ENCODE results near the gene FAM98B.

The FAM98B gene

DNA sequence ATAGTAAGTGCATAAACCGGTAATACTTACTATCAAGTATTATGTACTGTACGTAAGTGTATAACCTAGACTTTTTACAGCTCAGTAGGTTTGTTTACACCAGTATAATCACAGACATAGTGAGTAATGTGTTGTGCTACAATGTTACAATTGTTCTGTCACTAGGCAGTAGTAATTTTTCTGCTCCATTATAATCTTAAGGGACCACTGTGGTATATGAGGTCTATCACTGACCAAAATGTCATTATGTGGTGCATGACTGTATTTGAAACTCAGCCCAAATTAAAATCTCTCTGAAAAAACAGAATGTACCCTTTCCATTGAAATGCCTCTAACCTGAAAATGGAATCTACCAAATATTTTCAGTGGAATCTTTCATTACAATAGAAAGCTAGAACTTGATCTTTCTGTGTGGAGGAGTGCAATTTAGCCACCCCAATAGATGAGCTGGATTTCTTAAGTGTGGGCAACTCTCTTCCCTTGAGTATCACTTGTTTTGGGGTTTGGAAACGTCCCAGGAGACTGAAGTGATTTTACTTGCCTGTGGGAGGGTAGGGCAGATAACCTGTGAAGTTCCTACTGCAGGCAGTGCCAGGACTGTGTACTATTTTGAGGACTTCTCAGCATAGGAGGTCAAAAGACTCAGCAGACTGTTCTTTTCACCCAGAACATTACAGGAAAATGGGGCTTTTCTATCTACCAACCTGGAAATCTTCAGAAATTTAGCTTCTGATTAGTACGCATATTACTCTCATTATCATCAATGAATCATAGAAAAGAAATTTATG, 50.9 kb downstream of the FAM98B start:
- DNase-seq (ENCODE audit: low read depth in 1 of 2, low spot score in 1 of 2): no peak

- DNase-seq (ENCODE audit: low read depth in 1 of 2, low spot score in 1 of 2): no peak
These were observed 53.1 kb downstream of the FAM98B start for GRCh38 chr15:38506997-38507396.

- DNase-seq (ENCODE audit: low read depth in 1 of 2, low spot score in 1 of 2): no peak
These were observed 53.6 kb downstream of the FAM98B start for GRCh38 chr15:38507570-38507969.

DNA sequence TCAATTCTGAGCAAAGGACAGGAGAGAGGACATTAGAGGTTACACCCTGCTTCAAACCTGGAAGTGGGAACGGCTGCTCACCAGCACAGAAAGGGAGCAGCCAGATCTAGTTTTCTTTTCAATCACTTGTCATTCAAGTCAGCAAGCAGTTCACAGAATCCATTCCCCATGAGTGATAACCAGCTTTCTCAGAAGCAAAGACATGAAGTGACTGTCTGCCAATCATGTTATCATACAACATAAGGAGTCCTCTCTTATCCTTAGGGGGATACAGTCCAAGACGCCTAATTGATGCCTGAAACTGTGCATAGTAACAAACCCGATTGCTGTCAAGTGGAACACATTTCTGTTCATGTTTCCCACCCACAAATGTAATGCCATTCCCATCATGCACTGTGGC, 54.7 kb downstream of the FAM98B start:
- no peak for DNase-seq (ENCODE audit: low read depth in 1 of 2, low spot score in 1 of 2)

DNA sequence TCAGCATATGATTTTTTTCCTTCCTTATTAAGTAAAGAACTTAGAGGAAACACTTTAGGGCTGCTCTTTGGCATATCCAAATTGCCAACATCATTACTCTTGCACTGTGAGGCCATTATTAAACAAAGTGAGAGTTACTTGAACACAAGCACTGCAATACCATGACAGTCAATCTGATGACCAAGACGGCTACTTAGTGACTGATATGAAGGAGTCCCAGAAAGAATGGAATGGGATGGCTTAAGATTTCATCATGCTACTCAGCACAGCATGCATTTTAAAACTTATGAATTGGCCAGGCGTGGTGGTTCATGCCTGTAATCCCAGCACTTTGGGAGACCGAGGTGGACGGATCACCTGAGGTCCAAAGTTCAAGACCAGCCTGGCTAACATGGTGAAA, 55.2 kb downstream of the FAM98B start:
- DNase-seq (ENCODE audit: low read depth in 1 of 2, low spot score in 1 of 2): no peak

DNA sequence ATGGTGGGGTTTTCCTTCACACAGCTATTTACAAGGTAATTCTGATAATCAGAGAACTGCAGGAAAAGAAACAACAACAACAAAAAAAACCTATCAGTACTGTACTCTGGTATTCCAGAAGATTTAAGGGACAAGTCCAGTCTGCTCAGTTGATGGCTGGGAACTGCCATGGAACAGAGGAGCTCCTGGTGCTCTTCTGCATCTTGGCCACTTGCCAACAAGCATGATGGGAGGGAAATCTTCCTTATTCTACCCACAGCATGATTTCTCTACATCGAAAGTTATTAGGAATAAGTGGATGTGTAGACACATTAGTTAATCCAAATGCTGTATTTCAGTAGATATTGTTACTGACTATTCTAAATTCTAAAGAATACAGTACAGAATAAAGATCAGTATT, 59.0 kb downstream of the FAM98B start:
- DNase-seq (ENCODE audit: low read depth in 1 of 2, low spot score in 1 of 2): no peak

GRCh38 chr15:38514601-38515000, 60.7 kb downstream of the FAM98B start:
- no peak for DNase-seq (ENCODE audit: low read depth in 1 of 2, low spot score in 1 of 2)

GRCh38 chr15:38516626-38517025, 62.7 kb downstream of the FAM98B start:
- no peak for DNase-seq (ENCODE audit: low read depth in 1 of 2, low spot score in 1 of 2)

DNA sequence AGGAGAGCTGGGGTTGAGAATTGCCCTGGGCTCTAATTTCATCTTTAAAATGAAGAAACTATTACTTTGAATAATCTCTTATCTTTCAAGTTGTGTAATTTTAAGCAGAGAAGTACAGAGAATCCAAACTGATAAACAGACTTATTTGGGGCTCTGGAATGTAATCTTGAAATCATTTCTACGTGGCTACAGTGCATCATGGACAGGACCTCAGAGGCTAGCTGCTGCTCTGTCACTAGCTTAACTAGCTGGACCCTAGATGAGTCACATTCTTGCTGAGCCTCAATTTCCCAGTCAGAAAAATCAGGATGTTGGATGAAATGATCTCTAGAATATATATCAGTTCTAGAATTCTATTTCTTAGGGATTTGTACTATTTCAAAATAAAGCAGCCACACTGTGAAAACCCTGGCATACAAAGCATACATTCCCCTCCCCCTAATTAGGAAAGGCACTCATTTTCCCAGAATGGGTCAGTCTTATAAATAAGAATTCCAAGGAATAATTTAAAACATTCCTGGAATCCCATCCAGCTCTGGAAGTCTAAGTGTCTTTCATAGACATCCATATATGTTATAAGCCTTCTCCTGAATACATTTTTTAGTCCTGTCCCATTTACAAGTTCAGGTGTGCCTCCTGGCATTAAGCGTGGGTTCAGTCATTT, 63.5 kb downstream of the FAM98B start:
- DNase-seq (ENCODE audit: low read depth in 1 of 2, low spot score in 1 of 2): no peak

- no peak for DNase-seq (ENCODE audit: low read depth in 1 of 2, low spot score in 1 of 2)
These were observed 64.2 kb downstream of the FAM98B start for GRCh38 chr15:38518084-38518483.

- no peak for DNase-seq (ENCODE audit: low read depth in 1 of 2, low spot score in 1 of 2)
These were observed 66.1 kb downstream of the FAM98B start for GRCh38 chr15:38520035-38520434.

DNA sequence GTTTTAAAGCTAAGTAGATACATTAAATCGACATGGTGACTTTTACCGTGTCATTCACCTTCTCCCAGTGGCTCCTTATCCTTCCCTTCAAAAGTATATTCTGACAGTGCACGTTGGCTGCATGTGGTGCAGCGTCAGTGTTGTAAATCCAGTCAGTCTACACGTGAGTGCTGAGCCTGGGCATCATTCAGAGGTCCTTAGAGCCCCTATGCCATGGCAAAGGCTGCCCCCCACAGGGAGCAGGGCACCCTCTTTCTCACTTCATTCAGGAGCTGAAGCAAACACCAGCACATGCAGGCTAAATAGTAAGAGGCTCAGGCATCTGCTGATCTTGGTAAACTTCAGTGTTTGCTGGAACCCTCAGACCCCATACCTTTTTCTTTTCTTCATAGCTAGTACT, 67.4 kb downstream of the FAM98B start:
- DNase-seq (ENCODE audit: low read depth in 1 of 2, low spot score in 1 of 2): no peak

GRCh38 chr15:38522922-38523321, 69.0 kb downstream of the FAM98B start:
- no peak for DNase-seq (ENCODE audit: low read depth in 1 of 2, low spot score in 1 of 2)

DNA sequence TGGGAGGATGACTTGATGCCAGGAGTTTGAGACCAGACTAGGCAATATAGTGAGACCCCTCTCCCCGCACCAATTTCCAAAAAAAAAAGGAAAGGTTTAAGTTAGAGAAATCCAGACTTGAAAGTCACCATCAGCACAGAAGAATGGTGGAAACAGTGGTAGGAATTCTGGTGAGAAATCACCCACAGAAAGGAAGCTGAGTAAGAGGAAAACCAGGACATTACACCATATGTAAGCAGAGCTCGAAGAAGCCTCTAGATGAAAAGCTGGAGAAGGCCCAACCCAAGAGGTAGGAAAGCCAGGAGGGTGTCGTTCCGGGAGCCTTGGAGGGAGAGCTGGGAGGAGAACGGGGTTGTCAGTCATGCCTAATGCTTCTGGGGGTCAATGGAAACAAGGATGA, 70.2 kb downstream of the FAM98B start:
- no peak for DNase-seq (ENCODE audit: low read depth in 1 of 2, low spot score in 1 of 2)

GRCh38 chr15:38525489-38525888, 71.6 kb downstream of the FAM98B start:
- DNase-seq (ENCODE audit: low read depth in 1 of 2, low spot score in 1 of 2): no peak

GRCh38 chr15:38526158-38526557, 72.2 kb downstream of the FAM98B start:
- DNase-seq (ENCODE audit: low read depth in 1 of 2, low spot score in 1 of 2): no peak

DNA sequence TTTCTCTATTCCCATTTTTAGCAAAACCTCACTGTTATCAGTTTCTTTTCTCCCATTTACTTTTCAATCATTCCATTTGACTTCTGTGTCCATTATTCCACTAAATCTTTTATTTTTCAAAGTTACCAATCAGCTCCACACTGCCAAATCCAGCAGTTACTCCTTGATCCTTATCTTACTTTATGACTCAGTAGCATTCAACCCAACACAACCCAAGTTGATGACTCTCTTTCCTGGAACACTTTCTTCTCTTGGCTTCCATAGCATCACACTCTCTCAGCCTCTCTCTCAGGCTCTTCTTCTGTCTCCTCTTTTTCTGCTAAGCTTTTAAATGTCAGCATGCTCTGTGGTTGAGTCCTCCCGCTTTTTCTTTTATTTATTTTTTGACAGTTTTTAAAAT, 74.4 kb downstream of the FAM98B start:
- no peak for DNase-seq (ENCODE audit: low read depth in 1 of 2, low spot score in 1 of 2)

GRCh38 chr15:38530113-38530512, 76.2 kb downstream of the FAM98B start:
- DNase-seq (ENCODE audit: low read depth in 1 of 2, low spot score in 1 of 2): no peak

DNA sequence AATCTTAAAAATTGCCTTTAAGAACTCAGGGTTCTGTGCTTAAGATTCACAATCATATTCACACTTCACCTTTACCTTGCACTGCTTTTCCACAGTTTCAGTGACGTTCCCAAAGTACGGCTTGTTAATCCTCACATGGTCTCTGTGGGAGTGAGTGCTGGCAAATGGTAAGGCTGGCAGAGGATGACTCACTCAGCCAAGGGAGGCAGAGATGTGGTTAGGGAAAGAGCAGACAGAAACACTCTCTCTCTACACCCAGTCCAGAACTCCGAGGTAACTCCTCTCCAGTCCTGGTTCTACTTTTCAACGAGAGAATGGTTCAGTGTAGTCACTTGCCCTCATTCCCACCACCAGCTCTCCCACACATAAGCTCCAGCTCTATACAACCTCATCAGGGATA, 77.6 kb downstream of the FAM98B start:
- DNase-seq (ENCODE audit: low read depth in 1 of 2, low spot score in 1 of 2): no peak

DNA sequence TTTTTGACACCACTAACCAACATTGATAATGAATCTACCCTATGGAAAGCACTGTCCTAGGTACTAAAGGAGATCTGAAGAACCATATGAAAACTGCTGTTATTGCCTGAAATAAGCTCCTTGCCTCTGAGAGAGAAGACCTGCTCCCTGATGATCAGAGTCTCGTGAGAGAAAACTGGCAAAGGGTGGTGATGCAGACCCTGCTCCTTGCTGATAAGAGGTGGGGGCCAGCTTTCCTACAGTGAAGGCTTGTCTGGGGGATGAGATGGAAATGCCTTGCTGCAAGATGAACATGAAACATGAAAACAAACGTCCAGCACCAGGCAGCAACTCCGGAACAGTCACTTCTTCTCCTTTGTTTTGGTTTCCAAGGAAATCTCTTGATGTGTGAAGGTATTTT, 78.8 kb downstream of the FAM98B start:
- DNase-seq (ENCODE audit: low read depth in 1 of 2, low spot score in 1 of 2): no peak

DNA sequence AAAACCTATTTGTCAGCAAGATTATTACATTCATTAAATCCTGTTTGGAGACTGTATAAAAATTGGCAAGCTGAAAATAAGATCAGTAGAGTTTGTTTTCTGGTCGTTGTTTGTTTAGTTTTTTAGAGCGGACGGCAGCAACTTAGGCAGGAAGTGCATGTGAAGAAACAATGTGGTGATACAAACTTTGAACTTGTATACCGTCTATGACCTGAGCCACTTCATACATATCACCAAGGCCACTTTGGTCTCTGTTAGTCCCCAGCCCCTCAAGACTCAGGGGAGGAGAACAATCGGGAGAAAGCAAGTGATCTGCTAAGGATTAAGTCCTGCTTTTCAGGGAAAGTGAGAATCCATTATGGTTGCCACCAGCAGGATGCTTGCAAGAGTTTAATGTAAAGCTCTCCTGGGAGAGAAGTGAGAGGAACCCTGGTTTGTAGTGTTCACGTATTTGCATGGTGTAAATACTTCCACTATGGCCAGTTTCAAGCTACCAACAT, 79.5 kb downstream of the FAM98B start:
- no peak for DNase-seq (ENCODE audit: low read depth in 1 of 2, low spot score in 1 of 2)

DNA sequence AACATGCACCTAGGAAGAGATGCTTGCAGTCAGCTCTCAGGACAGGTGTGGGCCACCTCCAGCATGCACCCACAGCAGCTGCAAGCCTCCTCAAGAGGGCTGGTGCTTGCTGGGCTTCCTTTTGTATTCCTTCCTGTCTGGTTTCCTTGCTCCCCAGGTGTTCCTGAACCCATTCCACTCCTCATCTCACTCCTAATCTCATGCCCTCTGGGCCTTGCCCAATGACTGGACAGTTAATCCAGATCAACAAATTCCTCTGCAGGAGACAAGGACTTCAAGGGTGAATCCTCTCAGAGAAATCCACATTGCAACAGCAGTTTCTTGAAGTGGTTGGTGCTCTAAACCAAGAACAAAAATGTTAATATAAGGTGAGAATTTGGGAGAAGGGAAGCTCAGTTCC, 80.0 kb downstream of the FAM98B start:
- no peak for DNase-seq (ENCODE audit: low read depth in 1 of 2, low spot score in 1 of 2)

DNA sequence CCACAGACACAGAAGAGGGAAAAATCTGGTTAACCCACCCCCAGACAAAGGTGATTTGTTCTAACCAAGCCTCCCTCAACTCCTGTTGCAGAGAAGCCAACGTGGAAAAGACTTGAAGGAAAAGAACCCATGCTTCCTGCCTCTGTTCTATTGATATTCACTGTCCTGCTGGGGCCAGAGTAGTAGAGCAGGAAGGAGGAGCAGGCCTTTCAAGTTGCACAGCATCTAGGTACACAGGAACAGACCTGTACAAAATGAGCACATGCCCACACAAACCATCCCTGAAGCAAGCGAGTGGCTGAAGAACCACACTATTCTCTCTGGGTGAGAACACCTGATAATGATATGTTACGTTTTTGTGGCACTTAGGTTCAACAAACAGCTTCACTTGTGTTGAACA, 80.8 kb downstream of the FAM98B start:
- no peak for DNase-seq (ENCODE audit: low read depth in 1 of 2, low spot score in 1 of 2)

Measured in stimulated activated CD4-positive, alpha-beta T cell treated with anti-CD3 and anti-CD28 coated beads, Interleukin-15, amount 100 ng/mL, for 1 hour (primary cell).